Chondrocyte (in vitro differentiated cells): ENCODE results near the gene PPP1CA. TPM values are rescaled to one million over a fixed set of nuclear protein-coding genes. Genes with fewer than 3 reads are reported as not detected.
A peak's percentile ranks its signal among the peaks of the same experiment; 100 is the strongest.

Source experiments
- DNase-seq: peaks from one replicate; pipeline ENCODE4 v3.0.0; 2021; ENCODE audit warnings: mixed read lengths, low spot score
- H3K27ac Mint-ChIP-seq: one replicate; pipeline ENCODE4 v1.8.0; 2021; ENCODE audit warnings: mild to moderate bottlenecking, moderate library complexity, mixed read lengths; ENCODE audit not compliant: unreplicated experiment
- H3K27me3 Mint-ChIP-seq: 2 replicates; pipeline ENCODE4 v1.8.0; 2021; ENCODE audit warnings: low read depth, mixed read lengths
- H3K36me3 Mint-ChIP-seq: 2 replicates; pipeline ENCODE4 v1.8.0; 2021; ENCODE audit warnings: low read depth, mixed read lengths
- H3K4me1 Mint-ChIP-seq: 2 replicates; pipeline ENCODE4 v1.8.0; 2021; ENCODE audit warnings: low read depth, mild to moderate bottlenecking, mixed read lengths
- H3K4me3 Mint-ChIP-seq: one replicate; pipeline ENCODE4 v1.8.0; 2021; ENCODE audit warnings: mild to moderate bottlenecking, moderate library complexity, mixed read lengths; ENCODE audit not compliant: unreplicated experiment
- H3K9me3 Mint-ChIP-seq: 2 replicates; pipeline ENCODE4 v1.8.0; 2021; ENCODE audit warnings: low read depth, mixed read lengths
- CTCF ChIP-seq: fragments of 200-600 bp; sonication (generic); IDR thresholded peaks from 2 replicates; pipeline ENCODE4 v1.5.0; 2021; ENCODE audit warnings: antibody characterized with exemption, mild to moderate bottlenecking, moderate library complexity
- total RNA-seq: library from RNA; stranded (reverse); gene quantifications from 3 replicates; pipeline ENCODE4 v1.2.1, GENCODE V29; 2021

The PPP1CA gene
- total RNA-seq, 1 donor from 2014 or later, result 109 TPM

DNA sequence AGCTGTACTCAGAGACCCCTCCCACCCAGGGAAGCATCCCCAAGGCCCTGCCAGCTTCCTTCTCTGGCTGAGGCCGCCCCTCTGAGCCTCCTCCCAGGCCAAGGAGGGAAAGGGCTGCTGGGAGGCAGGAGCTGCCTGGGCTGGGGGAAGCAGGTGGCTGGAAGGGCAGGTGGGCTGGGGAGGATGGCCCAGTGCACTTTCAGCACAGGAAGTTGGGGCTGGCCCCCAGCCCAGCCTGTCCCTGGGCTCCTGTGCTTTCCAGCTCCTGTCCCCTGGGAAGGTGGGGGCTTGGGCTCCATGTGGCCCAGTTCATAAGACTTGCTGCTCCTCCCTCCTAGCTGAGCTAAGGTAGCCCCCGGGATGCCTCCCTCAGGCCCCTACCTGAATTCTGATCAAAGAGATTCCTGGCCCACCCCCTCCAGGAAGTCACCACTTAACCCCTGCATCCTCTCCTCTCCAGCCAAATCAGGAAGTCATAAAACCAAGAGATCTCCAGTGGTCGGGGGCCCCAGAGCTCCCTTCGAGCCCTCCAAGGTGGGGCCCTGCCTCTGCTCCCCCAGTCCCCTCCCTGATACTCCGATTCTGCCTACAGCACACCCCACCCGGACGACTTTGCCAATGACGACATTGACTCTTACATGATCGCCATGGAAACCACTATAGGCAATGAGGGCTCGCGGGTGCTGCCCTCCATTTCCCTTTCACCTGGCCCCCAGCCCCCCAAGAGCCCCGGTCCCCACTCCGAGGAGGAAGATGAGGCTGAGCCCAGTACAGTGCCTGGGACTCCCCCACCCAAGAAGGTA is 4.9 kb downstream of the PPP1CA start:
- Mint-ChIP-seq H3K4me1 (peaks cover 23% of the 10 kb centered on the region), H3K4me3 (no peak overlapping the region), H3K9me3 (no peaks in the 10 kb centered on the region), H3K27me3 (no peaks in the 10 kb centered on the region), H3K27ac (peak overlapping the region; percentile 32), H3K36me3 (peaks cover 13% of the 10 kb centered on the region)
- DNase-seq, result no peak
- no peak for TF ChIP-seq CTCF

GRCh38 chr11:67396259-67396581 is 5.4 kb downstream of the PPP1CA start:
- Mint-ChIP-seq H3K27ac (no peak overlapping the region), H3K9me3 (no peaks in the 10 kb centered on the region), H3K4me3 (no peak overlapping the region), H3K4me1 (peaks cover 24% of the 10 kb centered on the region), H3K36me3 (peaks cover 13% of the 10 kb centered on the region), H3K27me3 (no peaks in the 10 kb centered on the region)
- DNase-seq, result no peak
- TF ChIP-seq CTCF, result no peak

GRCh38 chr11:67395555-67396258 is 6.0 kb downstream of the PPP1CA start:
- H3K27me3 Mint-ChIP-seq, result no peaks in the 10 kb centered on the region
- no peak for DNase-seq
- no peak for TF ChIP-seq CTCF
- no peak overlapping the region for H3K27ac Mint-ChIP-seq
- peaks cover 13% of the 10 kb centered on the region for H3K36me3 Mint-ChIP-seq
- peaks cover 26% of the 10 kb centered on the region for H3K4me1 Mint-ChIP-seq
- no peak overlapping the region for H3K4me3 Mint-ChIP-seq
- no peaks in the 10 kb centered on the region for H3K9me3 Mint-ChIP-seq

DNA sequence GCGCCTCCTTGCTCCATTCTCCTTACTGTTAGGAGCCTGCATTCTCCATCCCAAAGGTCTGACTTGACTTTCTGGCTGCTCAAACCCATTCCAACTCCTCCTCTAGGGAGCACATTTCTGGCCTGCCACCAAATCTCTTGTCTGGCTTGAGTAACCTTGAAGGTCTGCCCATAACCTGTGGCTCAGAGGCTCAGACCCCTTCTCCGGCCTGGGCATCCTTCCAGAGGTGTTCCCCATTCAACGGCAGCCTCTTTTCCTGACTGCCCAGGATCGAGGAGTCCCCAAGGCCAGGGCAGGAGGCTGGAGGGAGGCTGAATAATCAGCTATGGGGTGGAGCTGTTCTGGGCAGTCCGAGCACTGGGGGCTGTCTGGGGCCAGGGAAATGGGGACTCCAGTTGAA is 7.7 kb downstream of the PPP1CA start:
- Mint-ChIP-seq H3K27ac (no peak overlapping the region), H3K9me3 (no peaks in the 10 kb centered on the region), H3K36me3 (peaks cover 12% of the 10 kb centered on the region), H3K4me3 (no peak overlapping the region), H3K4me1 (peaks cover 21% of the 10 kb centered on the region), H3K27me3 (no peaks in the 10 kb centered on the region)
- TF ChIP-seq CTCF, result no peak
- DNase-seq, result no peak

DNA sequence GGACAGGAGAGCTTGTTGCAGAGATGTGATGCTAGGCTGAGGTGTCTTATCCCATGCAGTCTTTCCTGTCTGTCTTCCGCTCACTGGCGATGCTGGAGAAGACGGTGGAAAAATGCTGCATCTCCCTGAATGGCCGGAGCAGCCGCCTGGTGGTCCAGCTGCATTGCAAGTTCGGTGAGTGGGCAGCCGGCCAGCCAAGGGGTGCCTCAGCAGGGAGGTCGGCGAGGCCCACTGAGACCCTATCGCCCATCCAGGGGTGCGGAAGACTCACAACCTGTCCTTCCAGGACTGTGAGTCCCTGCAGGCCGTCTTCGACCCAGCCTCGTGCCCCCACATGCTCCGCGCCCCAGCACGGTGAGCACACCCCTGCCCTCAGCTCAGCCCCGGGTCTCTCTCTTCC is 8.2 kb downstream of the PPP1CA start:
- Mint-ChIP-seq H3K4me1 (peaks cover 21% of the 10 kb centered on the region), H3K9me3 (no peaks in the 10 kb centered on the region), H3K4me3 (no peak overlapping the region), H3K27ac (no peak overlapping the region), H3K36me3 (peaks cover 11% of the 10 kb centered on the region), H3K27me3 (no peaks in the 10 kb centered on the region)
- DNase-seq, result no peak
- no peak for TF ChIP-seq CTCF
